Renal cortex interstitium (tissue), 11 donors: ENCODE results near the gene NAV2. TPM values are rescaled to one million over a fixed set of nuclear protein-coding genes. Genes with fewer than 3 reads are reported as not detected.

Source experiments
- DNase-seq, 11 donors: peaks; one replicate each; pipeline ENCODE4 v3.0.0-alpha.2; 2013; ENCODE audit warnings: low read depth in 9 of 11, low spot score in 4 of 11; ENCODE audit errors: extremely low read depth in 1 of 11
- polyA plus RNA-seq, 3 donors: library from polyadenylated mRNA; unstranded; fragments of 120-200 nt; gene quantifications; one replicate each; pipeline ENCODE4 v1.2.1, GENCODE V29; 2013; ENCODE audit not compliant: insufficient read length in 3 of 3

Gene NAV2
- polyA plus RNA-seq, 3 donors = 36.9 to 94.9 (median 39.5) TPM

GRCh38 chr11:20137637-20138036 lies 425.0 kb downstream of the NAV2 start:
- no peak for DNase-seq

DNA sequence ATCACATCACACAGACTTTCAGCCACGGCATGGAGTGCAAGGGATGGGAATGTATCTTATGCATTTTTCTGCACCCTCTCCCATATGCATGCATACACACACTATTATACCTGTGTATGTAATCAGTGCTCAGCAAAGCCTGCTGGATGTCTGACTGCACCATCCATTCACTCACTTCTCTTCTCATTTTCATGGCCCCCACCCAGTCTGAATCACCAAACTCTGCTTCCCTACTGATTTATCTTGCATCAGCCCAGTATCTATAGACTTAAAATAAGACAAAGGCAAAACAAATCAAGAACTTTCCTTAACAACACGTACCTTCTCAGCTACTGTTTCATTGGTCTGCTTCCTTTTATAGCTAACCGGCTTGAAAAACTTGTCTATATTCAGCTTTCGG lies 426.1 kb downstream of the NAV2 start:
- no peak for DNase-seq

DNA sequence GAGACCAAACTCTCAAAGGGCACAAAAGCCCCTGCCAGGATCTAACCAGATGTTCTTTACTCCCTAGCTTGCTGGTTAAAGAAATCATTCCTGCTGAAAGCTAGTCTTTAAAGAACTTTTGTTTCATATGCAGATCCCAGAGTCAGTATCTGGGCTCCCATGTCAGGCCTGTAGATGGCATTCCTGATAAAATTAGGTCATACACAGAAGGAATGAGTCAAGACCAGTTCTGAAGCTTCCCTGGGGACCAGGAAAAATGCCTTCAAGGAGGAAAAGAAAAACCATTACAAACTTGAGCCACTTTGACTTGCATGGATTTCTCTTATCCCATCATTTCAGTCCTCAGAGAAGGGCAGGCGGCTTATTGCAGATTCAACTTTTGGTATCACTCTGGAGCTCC lies 441.7 kb downstream of the NAV2 start:
- DNase-seq = no peak

DNA sequence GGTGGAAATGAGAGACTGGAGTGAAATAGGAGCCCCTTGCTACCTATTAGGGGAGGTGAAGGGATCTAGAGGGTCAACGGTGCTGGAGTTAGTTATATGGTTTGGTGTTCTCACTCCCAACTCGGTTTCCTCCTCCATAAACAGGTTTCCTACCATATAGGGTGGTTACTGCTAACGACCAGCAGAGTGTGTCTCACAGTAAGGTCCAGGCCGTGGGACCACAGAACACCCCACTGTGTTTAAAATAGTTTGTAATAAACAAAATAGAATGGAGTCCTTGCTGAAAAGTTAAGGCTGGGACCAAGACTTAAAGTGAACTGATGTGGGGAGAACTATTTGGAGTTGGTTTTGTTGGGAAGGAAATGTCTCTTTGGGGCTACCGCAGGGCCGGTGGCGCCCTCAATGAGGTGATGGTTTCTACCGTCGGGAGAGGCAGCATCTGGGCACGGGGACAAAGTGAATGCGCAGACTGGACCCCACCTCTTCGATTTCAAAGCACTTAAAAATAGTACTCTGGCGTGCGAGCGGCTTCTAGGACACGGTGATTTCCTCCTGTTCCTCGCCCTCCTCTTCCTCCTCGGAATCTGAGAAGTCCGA lies 443.1 kb downstream of the NAV2 start:
- no peak for DNase-seq

GRCh38 chr11:20156280-20156875 lies 443.7 kb downstream of the NAV2 start:
- no peak for DNase-seq

DNA sequence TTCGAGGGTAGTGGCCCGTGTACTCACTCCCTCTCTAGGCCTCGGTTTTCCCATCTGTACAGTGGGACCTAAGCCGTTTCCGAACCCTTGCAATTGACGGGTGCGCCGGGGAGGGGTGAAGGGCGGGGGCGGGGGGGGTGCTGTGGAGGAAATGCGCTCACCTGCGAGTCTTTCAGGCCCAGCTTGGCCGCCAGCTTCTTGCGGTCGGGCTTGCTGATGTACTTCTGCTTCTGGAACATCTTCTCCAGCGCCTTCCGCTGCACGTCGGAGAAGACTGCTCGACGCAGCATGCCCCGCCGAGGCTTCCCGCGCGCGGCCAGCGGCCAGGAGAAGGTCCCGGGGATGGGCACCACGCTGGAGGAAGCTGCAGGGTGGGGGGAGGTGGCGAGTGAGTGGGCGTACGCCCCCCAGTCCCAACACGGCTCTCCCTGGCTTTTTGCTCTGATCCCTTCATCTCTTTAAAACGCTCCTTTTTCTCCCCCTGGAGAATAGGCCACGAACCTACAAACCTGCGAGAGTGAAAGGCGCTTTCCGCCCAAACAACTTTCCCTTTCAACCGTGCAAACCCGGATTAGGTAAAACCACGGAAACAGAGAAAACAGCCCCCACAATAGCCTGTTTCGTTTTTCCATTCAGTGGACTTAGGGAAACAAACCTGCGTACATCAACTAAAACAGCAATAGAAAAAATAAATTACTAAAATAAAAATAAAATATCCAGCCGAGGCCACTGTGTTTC lies 444.4 kb downstream of the NAV2 start:
- DNase-seq = no peak

DNA sequence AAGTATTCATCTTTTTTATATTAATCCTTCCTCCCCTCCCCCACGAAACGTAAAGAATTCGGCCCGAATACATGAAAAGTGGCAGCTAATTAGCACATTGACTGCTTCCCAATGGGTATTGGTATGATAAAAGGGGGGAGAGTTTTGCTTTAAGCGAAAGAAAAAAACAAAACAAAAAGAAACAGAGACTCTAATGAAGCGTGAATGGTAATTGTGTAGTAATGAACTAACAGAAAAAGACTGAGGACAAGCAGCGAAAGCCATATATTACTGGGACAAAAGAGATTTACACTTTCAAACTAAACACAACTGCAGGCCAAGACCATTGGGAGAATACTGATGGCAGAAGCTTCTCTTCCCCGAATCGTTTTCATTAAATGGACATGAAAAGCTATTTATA lies 445.1 kb downstream of the NAV2 start:
- no peak for DNase-seq

DNA sequence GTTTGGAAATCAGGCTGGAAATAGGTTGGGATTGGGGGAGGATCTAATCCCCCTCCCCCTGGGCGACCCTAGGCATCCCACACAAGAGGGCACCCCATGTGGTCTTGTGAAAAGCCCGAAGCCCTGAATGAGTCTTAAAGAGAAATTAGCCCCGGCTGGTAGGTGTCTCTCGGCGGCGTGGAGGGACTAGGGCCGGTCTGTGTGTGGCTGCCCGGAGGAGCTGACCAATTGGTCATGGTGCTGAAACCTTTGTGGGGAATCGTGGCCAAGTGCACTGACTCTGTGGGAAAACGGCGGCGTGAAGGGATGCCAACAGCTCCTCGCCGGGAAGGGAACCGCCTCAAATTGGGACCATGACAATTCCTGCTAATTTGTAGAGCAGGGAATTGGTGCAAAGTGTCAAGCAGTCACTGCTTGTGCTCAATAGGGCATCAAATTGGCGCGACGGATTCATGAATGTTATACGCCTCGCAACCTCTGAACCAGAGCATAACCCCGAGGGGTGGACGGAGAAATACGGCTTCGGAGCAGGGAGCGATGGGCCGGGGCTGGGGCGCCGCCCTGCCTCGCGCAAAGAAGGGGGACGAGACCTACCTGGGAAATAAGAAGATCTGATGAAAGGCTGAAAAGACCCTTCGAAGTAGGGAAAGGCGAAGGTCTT lies 446.1 kb downstream of the NAV2 start:
- DNase-seq = peak; percentile 62 to 87 (median 76)

- DNase-seq = no peak
These were observed 447.1 kb downstream of the NAV2 start for GRCh38 chr11:20159466-20160381.

DNA sequence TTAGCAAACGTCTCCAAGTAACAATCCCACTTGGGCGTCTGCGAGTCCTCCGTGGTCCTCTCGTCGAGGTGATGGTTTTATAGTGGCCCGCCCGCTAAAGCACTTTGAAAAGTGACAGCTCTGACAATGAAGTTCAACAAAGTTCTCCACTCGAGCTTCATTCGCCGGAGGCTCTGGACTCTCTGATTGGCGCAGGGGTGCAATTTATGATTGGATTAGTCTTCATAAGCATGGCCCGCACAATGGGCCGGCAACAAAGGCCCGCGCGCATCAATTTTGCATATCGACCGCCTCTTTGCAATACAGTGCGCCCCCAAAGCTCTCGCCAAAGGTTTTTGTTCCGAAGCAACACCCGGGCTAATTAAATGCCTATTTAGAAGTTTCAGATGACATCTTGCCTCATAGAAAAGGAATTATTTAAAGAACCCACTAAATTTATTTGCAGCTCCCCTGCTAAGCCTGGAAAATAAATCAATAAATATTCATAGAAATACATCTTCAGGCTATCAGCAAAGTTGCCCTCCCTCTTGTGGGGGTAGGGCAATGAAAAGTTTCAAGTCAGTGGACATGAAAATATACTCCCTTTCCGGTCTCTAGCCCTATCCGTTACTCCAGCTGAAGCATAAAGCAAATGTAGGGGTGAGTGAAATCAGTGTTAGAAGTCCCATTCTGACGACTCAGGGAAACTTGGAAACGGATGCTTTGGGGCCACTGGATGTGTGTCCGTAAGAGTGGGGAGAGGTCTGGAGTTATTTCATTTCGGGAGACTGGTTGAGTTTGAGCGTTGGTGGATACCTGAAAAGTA lies 448.0 kb downstream of the NAV2 start, which contains the start of gene DBX1:
Gene DBX1 (minus strand): TSS at position 51 of the 805 bp plus-strand sequence. CDS start 151 bp downstream, outside the sequence.
- no peak for DNase-seq

DNA sequence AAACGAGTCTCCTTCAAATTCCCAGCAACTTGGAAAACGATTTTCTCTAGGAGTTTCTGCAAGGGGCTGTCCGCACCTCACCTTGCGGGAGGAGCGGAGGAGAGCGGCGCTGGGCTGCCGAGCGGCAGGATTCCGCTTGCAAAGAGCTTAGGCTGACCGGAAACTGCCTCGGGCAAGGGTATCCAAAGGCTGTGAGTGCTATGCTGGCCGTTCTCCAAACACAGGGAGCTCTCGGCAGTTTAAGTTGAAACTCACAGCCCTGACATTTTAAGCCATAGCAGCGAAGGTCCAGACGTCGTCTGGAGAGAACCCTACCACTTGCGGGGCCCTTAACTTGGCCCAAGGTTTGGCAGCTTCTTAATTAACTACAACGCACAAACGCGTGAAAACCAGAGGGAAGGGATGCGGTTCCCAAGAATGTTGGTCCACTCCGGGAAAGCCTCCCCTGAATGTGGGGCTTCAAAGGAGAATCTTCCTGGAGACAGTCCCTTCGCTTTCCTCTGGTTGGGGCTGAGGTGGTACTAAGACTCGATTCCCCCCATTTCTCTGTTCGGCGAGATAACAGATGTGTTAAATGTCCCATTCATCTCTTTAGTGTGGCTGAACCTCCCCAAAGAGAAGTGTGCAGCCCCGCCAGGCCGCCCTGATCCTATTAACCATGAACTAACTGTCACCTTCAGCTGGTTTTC lies 448.7 kb downstream of the NAV2 start:
- DNase-seq = no peak

DNA sequence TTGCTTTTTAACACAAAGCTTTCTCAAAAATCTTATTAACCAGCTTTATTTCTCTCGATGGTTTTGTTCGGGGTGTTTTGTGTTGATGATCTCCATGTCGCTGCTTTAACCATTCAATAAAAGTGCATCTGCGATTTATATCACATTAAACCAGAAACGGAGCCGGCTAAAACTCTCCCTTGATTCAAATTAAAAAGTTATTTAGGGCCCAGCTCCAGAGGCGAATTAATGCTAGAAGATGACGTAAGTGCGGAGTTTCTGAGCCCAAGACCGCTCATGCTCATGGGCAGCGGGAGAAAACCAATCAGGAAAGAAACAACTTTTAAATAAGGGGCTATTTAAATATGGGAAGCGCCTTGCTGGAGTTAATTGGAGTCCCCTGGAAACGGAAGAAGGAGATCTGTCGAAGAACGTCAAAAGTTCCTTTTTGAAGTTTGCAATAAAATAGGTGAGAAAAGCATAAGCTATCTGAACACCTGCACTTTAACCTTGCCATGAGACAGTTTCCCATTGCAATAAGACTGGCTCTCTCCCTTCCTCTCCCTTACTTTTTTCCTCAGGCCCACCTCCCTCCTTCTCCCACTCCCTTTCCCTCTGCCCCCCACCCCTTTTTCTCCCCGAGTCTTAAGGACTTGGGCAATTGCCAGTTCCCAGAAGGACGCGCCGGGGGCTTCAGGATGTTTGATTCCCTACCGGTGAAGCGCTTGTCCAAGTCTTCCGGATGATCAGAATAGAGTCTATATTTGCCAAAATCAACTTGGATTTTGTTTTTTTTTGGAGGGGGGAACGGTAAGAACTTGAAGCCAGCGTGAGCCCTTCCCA lies 449.5 kb downstream of the NAV2 start:
- DNase-seq = no peak

GRCh38 chr11:20162824-20163782 lies 450.5 kb downstream of the NAV2 start:
- DNase-seq = peak in 4 of 11 donors; percentile 18 to 48 (median 36)

GRCh38 chr11:20163783-20164481 lies 451.3 kb downstream of the NAV2 start:
- no peak for DNase-seq
